HepG2 (cell line): ENCODE measurements around the gene PHOSPHO2. TPM values are rescaled to one million over a fixed set of nuclear protein-coding genes. Genes with fewer than 3 reads are reported as not detected.
A peak's percentile ranks its signal among the peaks of the same experiment; 100 is the strongest.

ENCODE experiments used
- ATAC-seq: fragments of 200-7000 bp; cut with Tn5 transposase; 3 replicates; pipeline ENCODE4 v1.9.1; 2020; ENCODE audit warnings: mild to moderate bottlenecking, moderate library complexity
- BruUV-seq: library from RNA; stranded (reverse); fragments of 400-500 nt; replicated peaks from 2 replicates; lab custom pipeline; 2021; lab: Mats Ljungman, UMichigan
- CTCF ChIA-PET: fragments of 300-600 bp; formaldehyde crosslinking; extraction: SDS; loops from one replicate; lab custom pipeline; 2021; ENCODE audit warnings: low total read pairs, inconsistent platforms, low intra/inter-chr PET ratio; lab: Yijun Ruan, JAX
- POLR2A ChIA-PET: fragments of 350-600 bp; sonication (Branson Sonifier 250); formaldehyde crosslinking; loops from one replicate; lab custom pipeline; 2020; ENCODE audit warnings: antibody characterized with exemption, inconsistent platforms; lab: Yijun Ruan, JAX
- DNase-seq: peaks from one replicate; pipeline ENCODE4 v3.0.0-alpha.2; 2015; ENCODE audit warnings: low spot score
- FAIRE-seq: peaks from 3 replicates; lab custom pipeline; 2011; peaks lifted over from hg19 to GRCh38; lab: Jason Lieb, UNC
- H2AFZ ChIP-seq: one replicate; pipeline ENCODE4 v1.6.1; 2011; ENCODE audit warnings: low read length, inconsistent platforms
- H3K27ac ChIP-seq: fragments of 300-600 bp; 3 replicates; pipeline ENCODE4 v1.8.0; 2011; ENCODE audit warnings: mixed run types, mild to moderate bottlenecking, mixed read lengths, low read length, inconsistent platforms; ENCODE audit not compliant: insufficient read depth; ENCODE audit errors: extremely low read length
- H3K27me3 ChIP-seq, 2 experiments: fragments of 200-600 bp in 1 of 2; 2 replicates in 1 of 2; 3 replicates in 1 of 2; pipeline versions ENCODE4 v1.6.0 to v1.8.0; 2011; ENCODE audit warnings: low read length in 2 of 2, mild to moderate bottlenecking in 2 of 2, moderate library complexity in 2 of 2, inconsistent platforms in 1 of 2; ENCODE audit not compliant: insufficient read depth in 2 of 2, control insufficient read depth in 1 of 2
- H3K36me3 ChIP-seq, 2 experiments: fragments of 200-600 bp in 1 of 2; replicated peaks in 1 of 2; 2 replicates in 1 of 2; 3 replicates in 1 of 2; pipeline versions ENCODE4 v1.5.1 to v1.8.0; 2011; ENCODE audit warnings: low read length in 2 of 2, inconsistent platforms in 1 of 2; ENCODE audit not compliant: insufficient read depth in 2 of 2, control insufficient read depth in 1 of 2
- H3K4me1 ChIP-seq: 2 replicates; pipeline ENCODE4 v1.5.1; 2012; ENCODE audit warnings: low read length, inconsistent platforms; ENCODE audit not compliant: insufficient read depth
- H3K4me2 ChIP-seq: 2 replicates; pipeline ENCODE4 v1.6.0; 2011; ENCODE audit warnings: low read depth, low read length, inconsistent platforms
- H3K4me3 ChIP-seq, 3 experiments: fragments of 200-600 bp in 1 of 3; sonication (generic), shearing (Covaris generic) in 1 of 3; replicated peaks in 1 of 3; 2 replicates each; pipeline ENCODE4 v1.5.1; 2011 to 2016; ENCODE audit warnings: low read length in 3 of 3, inconsistent platforms in 2 of 3, low read depth in 2 of 3, mild to moderate bottlenecking in 2 of 3, control low read depth in 1 of 3, mixed read lengths in 1 of 3; ENCODE audit not compliant: insufficient read depth in 1 of 3
- H3K79me2 ChIP-seq: one replicate; pipeline ENCODE4 v1.6.1; 2011; ENCODE audit warnings: low read length, inconsistent platforms; ENCODE audit not compliant: insufficient read depth
- H3K9ac ChIP-seq: 2 replicates; pipeline ENCODE4 v1.6.0; 2011; ENCODE audit warnings: mild to moderate bottlenecking, low read depth, low read length, inconsistent platforms; ENCODE audit not compliant: insufficient read depth
- H3K9me3 ChIP-seq: 2 replicates; pipeline ENCODE4 v1.5.1; 2012; ENCODE audit warnings: mild to moderate bottlenecking, low read length
- H4K20me1 ChIP-seq: 2 replicates; pipeline ENCODE4 v1.6.0; 2011; ENCODE audit warnings: inconsistent platforms, mild to moderate bottlenecking, low read length, moderate library complexity; ENCODE audit not compliant: insufficient read depth
- CEBPG ChIP-seq: IDR thresholded peaks from 2 replicates; pipeline ENCODE4 v1.6.1; 2016
- DMAP1 ChIP-seq: IDR thresholded peaks from 2 replicates; pipeline ENCODE4 v1.6.1; 2016
- DNMT1 ChIP-seq: sonication (generic); formaldehyde crosslinking; IDR thresholded peaks from 2 replicates; pipeline ENCODE4 v1.5.1; 2020; ENCODE audit warnings: mild to moderate bottlenecking, missing genetic modification reagents
- ERF ChIP-seq: IDR thresholded peaks from 2 replicates; pipeline ENCODE4 v1.6.1; 2018; ENCODE audit warnings: missing biosample characterization, missing genetic modification reagents
- FLYWCH1 ChIP-seq: sonication (generic); formaldehyde crosslinking; IDR thresholded peaks from 2 replicates; pipeline ENCODE4 v1.8.1; 2023; ENCODE audit warnings: mild to moderate bottlenecking, missing genetic modification reagents
- HNF1B ChIP-seq: sonication (generic); formaldehyde crosslinking; IDR thresholded peaks from 2 replicates; pipeline ENCODE4 v1.5.1; 2020; ENCODE audit warnings: mild to moderate bottlenecking, moderate library complexity, missing genetic modification reagents
- KDM6A ChIP-seq: IDR thresholded peaks from 2 replicates; pipeline ENCODE4 v1.6.1; 2016; ENCODE audit warnings: low read depth
- MIXL1 ChIP-seq: IDR thresholded peaks from 2 replicates; pipeline ENCODE4 v1.6.1; 2016
- SETDB1 ChIP-seq: sonication (generic); formaldehyde crosslinking; IDR thresholded peaks from 2 replicates; pipeline ENCODE4 v1.5.1; 2020; ENCODE audit warnings: missing genetic modification reagents, mild to moderate bottlenecking, borderline replicate concordance
- SIN3B ChIP-seq: fragments of 150-350 bp; IDR thresholded peaks from 2 replicates; pipeline ENCODE4 v1.6.1; 2014; ENCODE audit warnings: low read length
- TAF15 ChIP-seq: fragments of 200-400 bp; formaldehyde crosslinking; IDR thresholded peaks from one replicate; pipeline ENCODE4 v1.6.1; 2018; ENCODE audit warnings: mild to moderate bottlenecking, low read depth, low read length; ENCODE audit not compliant: poor library complexity, severe bottlenecking
- TBX3 ChIP-seq: fragments of 450-650 bp; IDR thresholded peaks from 2 replicates; pipeline ENCODE4 v1.6.1; 2017; ENCODE audit warnings: antibody characterized with exemption, mild to moderate bottlenecking, inconsistent platforms, borderline replicate concordance
- ZBTB8A ChIP-seq: sonication (generic); formaldehyde crosslinking; IDR thresholded peaks from 2 replicates; pipeline ENCODE4 v1.4.0; 2020; ENCODE audit warnings: mild to moderate bottlenecking, low read depth, missing genetic modification reagents, borderline replicate concordance
- ZFX ChIP-seq: sonication (generic); formaldehyde crosslinking; IDR thresholded peaks from 2 replicates; pipeline ENCODE4 v1.4.0; 2020; ENCODE audit warnings: mild to moderate bottlenecking, low read depth, missing genetic modification reagents, moderate library complexity
- ZMAT3 ChIP-seq: sonication (generic); formaldehyde crosslinking; conservative IDR thresholded peaks from 2 replicates; pipeline ENCODE4 v1.7.0; 2021; ENCODE audit warnings: missing genetic modification reagents
- ZNF549 ChIP-seq: sonication (generic); formaldehyde crosslinking; IDR thresholded peaks from 2 replicates; pipeline ENCODE4 v1.5.0; 2020; ENCODE audit warnings: missing genetic modification reagents
- ZNF740 ChIP-seq: sonication (generic); formaldehyde crosslinking; IDR thresholded peaks from 2 replicates; pipeline ENCODE4 v1.4.0; 2020; ENCODE audit warnings: missing genetic modification reagents
- ZNF746 ChIP-seq: sonication (generic); formaldehyde crosslinking; IDR thresholded peaks from 2 replicates; pipeline ENCODE4 v1.8.0; 2022; ENCODE audit warnings: mild to moderate bottlenecking, missing genetic modification reagents
- ZNF850 ChIP-seq: sonication (generic); formaldehyde crosslinking; conservative IDR thresholded peaks from 2 replicates; pipeline ENCODE4 v1.9.0; 2021; ENCODE audit warnings: mild to moderate bottlenecking, missing genetic modification reagents
- ZNF883 ChIP-seq: sonication (generic); formaldehyde crosslinking; IDR thresholded peaks from 2 replicates; pipeline ENCODE4 v1.5.1; 2020; ENCODE audit warnings: mild to moderate bottlenecking, missing genetic modification reagents; ENCODE audit errors: not compliant biosample characterization
- whole genome bisulfite sequencing: methylation state at CpG from one replicate; pipeline ENCODE4 v1.1.6; 2017; ENCODE audit warnings: low lambda C conversion rate; 5-methylcytosine and 5-hydroxymethylcytosine counted together
- in situ Hi-C: cut with HindIII; loops from 2 replicates; pipeline ENCODE4 v1.10.0; 2017; ENCODE audit warnings: low pct_unique_long_range_greater_than_20kb; ENCODE audit not compliant: extremely low pct_ligation_motif_present
- intact Hi-C: fragments of 100-400 bp; cut with micrococcal nuclease; formaldehyde crosslinking; loops from one replicate; pipeline ENCODE4 v1.10.0; 2022; ENCODE audit not compliant: unreplicated experiment
- polyA plus RNA-seq, 8 experiments: library from polyadenylated mRNA; depleted of rRNA in 3 of 8; stranded (reverse) in 7 of 8; unstranded in 1 of 8; fragments of >200 nt; fragmentation: Illumina TruSeq in 4 of 8; extraction: Trizol in 4 of 8; gene quantifications; 2 replicates each; pipeline versions ENCODE4 v1.2.1 to v1.2.3, GENCODE V29; 2011 to 2016; ENCODE audit warnings: low read depth in 4 of 8, missing spikeins in 1 of 8, mixed read lengths in 1 of 8; ENCODE audit not compliant: insufficient read depth in 1 of 8
- total RNA-seq, 5 experiments: library from RNA; depleted of rRNA; stranded (reverse); fragments of >200 nt; fragmentation: Illumina TruSeq; extraction: Trizol; gene quantifications; 2 replicates each; pipeline ENCODE4 v1.2.3, GENCODE V29; 2016; ENCODE audit warnings: low read depth in 1 of 5
- TF ChIP-seq, protein P1 (sequence below): IDR thresholded peaks from 2 replicates; pipeline ENCODE4 v1.6.1; 2016; ENCODE audit warnings: mild to moderate bottlenecking, missing biosample characterization, missing genetic modification reagents

The PHOSPHO2 gene
- total and polyA plus RNA-seq, 2 of the 13 experiments (the other 11 are each of a cell fraction or from before 2014, with no cell fraction given) = 6.1 to 11.4 TPM

DNA sequence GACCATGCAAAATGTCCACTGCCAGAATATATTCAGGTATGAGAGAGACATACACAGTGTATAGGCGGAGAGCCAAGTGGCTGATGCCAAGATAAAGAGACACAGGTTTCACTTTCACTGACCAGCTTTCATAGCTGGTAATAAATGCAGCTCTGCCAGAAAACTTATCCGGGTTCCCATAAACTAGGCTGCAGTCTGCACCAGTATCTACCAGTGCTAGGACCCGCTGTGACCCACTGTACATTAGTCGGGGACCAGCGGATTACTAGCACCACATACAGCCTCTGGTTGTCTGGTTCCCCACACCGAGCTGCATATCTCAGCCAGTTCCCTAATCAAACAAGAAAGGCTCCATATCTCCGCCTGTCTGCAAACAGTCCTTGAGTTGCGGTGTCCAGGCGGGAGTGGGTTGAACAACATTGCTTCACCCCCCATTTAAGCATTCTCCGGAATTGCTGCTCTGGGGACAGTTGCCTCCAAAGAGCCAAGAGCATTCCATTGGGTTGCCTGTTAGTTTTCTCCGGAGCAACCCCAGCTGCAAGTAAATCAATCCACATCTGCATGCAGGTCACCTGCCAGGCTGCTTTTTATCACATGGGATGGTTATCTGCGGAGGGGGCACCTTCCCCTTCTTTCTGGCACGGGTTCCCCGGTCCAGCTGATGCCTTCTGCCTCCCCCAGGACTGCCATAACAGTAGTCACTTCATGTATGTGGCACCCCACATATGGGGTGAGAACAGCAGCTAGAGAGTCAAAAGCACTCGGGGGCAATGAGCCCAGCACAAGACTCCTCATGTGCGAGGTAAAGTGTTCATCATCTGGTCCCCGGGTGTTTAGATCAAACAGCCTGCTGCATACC, 21.3 kb downstream of the PHOSPHO2 start:
- Histone ChIP-seq H3K4me3 (peak overlapping the region; percentile 50 to 70 (median 51)), H3K36me3 (0 out of 5 replicates have a peak, but pooled peaks cover 0 to 2% of the 10 kb centered on the region in 2 experiments), H3K4me1 (peaks cover 80% of the 10 kb centered on the region), H3K4me2 (peak overlapping the region; percentile 91), H4K20me1 (no peaks in the 10 kb centered on the region), H3K9me3 (no peaks in the 10 kb centered on the region), H3K27ac (peak overlapping the region; percentile 47), H3K79me2 (no peaks in the 10 kb centered on the region), H2AFZ (no peak overlapping the region), H3K27me3 (no peaks in the 10 kb centered on the region), H3K9ac (peak overlapping the region; percentile 50)
- POLR2A ChIA-PET = interaction anchor here (1.0 to 3.3 kb wide), 14 partner anchors 8 to 83 kb away, joined by 3 to 41 read pairs (median 4); partner anchors contain the start of genes CFAP210, KLHL23, PHOSPHO2 and SSB
- CTCF ChIA-PET = no interaction called here
- no TSS peak for BruUV-seq
- 4% methylated on average over 17 of the region's 17 CpGs for WGBS
- peak; percentile 97 for FAIRE-seq
- DNase-seq = peak; percentile 98
- in situ Hi-C loops = no loop called here
- intact Hi-C loops = loop anchor here (1.0 kb wide), 4 partner anchors 13 to 32 kb away; partner anchors contain the start of genes CFAP210, KLHL23 and PHOSPHO2
- peak; percentile 91 for ATAC-seq
- TF ChIP-seq ZMAT3 (peak; percentile 40; the same call in 1 of the 2 replicates), ERF (peak; percentile 41), SIN3B (no peak), DNMT1 (no peak), ZBTB8A (CRISPR knock-in tag) (peak; percentile 74; the same call in 1 of the 2 replicates), ZNF740 (CRISPR knock-in tag) (peak; percentile 55; the same call in 1 of the 2 replicates), ZNF549 (CRISPR knock-in tag) (no peak), SETDB1 (CRISPR knock-in tag) (no peak), ZFX (peak; percentile 42; the same call in 1 of the 2 replicates), ZNF850 (CRISPR knock-in tag) (no peak), CEBPG (CRISPR knock-in tag) (peak; percentile 95), ZNF746 (CRISPR knock-in tag) (peak; percentile 71; the same call in 1 of the 2 replicates), ZNF883 (CRISPR knock-in tag) (no peak), KDM6A (peak; percentile 47; the same call in 1 of the 2 replicates), HNF1B (no peak), MIXL1 (CRISPR knock-in tag) (peak; percentile 84), TAF15 (no peak), DMAP1 (peak; percentile 62; the same call in 1 of the 2 replicates), FLYWCH1 (0 out of 2 replicates have a peak, but pooled peaks have one; percentile 57), TBX3 (peak; percentile 38; the same call in 1 of the 2 replicates)
- TF ChIP-seq, protein P1, sequence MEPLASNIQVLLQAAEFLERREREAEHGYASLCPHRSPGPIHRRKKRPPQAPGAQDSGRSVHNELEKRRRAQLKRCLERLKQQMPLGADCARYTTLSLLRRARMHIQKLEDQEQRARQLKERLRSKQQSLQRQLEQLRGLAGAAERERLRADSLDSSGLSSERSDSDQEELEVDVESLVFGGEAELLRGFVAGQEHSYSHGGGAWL (CRISPR knock-in tag) = 0 out of 2 replicates have a peak, but pooled peaks have one; percentile 46
